Left forelimb (tissue), 1 donor: Measurements from ENCODE around the gene CLNK.

ENCODE experiments used
- DNase-seq: peaks from one replicate; pipeline ENCODE4 v3.0.0-alpha.2; 2018; ENCODE audit warnings: low spot score

The CLNK gene

DNA sequence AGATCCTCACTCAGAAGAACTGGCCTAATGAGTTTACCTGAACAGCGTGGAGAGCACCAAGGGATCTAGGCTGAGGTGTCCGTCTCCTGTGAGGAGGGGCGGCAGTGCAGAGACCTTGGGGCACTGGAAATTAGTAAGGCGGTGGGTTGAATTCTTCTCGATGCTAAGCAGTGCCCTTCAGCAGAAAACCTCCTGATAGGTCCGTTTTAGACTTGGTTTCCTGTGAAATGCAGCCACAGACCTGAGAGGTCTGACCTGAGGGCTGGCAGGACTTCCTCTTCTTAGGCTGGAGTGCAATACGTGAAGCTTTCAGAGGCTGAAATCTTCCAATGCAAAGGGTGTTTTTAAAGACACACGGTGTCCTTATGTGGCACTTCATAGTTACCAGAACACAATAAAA, at the start of gene CLNK:
Gene CLNK (minus strand): TSS at position 138 of the 400 bp plus-strand sequence. CDS start 16,899 bp downstream, outside the sequence.
- DNase-seq = no peak

DNA sequence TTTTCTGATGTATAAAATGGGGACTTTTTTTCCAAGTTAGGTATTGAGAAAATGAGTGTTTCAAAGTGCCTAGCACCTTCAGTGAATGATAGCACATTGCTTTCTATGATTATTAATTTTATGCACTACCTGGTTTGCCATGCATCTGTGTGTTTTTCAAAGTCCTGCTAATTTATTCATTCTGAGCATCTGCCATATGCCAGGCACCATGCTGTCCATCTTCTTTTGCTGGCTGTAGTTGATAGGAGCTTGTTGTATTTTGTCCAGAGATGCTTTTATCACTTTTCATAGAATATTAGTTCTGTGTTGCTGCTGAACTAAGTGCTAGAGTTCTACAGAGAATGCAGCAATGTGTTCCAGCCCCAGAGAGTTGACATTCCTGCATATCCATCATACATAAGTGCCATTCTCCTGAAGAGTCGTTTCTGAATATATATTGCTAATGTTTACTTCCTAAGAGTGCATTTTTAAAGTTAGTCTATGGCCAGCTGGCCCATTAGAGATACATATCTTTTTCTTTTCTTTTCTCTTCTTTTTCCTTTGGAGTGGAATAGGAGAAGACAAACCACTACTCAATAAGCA, 49.0 kb upstream of the CLNK start:
- no peak for DNase-seq

DNA sequence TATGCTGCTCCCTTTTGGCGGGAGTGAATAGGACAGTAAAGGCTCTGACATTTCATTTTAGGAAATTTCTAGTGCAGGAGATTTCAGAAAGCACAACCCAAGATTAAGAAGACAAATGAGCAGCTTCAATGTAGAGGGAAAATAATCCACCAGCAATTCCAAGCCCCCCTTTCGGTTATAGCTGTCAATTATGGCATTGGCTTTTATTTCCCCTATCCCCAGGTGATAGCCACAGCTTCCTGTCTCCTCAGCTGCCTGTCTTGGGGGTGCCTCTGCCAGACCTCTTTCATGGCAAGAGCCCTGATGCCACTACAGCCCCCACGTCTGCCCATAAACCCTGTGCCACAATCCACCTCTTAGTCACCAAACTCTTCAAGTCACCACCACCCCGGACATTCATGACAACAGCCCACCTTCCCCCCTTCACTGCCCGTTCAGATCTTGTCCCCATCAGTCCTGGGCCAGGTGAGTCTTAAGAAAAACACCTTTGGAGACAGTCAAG, 48.4 kb upstream of the CLNK start:
- DNase-seq = no peak

DNA sequence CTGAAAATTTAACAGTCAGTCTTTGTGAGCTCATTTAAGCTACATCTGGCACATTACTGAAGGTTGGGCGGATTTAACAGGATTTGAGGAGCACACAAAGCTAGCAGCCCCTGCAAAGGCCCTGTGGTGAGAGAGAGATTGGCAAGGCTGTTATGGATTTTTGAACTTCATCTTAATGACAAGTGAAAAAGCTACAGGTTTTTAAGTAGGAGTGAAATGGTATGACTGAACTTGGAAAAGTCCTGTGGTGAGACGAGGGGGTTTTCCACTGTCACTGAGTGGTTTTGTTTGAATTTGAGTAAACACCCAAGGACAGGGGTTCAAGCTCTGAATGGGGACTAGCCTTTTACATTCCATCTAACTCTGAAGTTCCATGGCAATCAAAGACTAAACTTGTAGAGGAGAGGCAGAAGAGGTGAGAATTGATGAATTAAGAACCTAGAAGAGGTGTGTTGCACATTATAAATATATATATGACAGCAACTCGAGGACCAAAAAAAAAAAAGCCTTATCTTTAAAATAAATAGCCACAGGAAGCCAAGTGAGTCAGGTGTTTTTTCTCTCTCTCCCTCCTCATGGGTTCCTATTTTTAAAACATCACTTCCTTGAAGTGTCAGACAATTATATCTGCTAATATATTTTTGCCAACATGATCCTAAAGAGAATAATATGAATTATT, 47.8 kb upstream of the CLNK start:
- DNase-seq = no peak

DNA sequence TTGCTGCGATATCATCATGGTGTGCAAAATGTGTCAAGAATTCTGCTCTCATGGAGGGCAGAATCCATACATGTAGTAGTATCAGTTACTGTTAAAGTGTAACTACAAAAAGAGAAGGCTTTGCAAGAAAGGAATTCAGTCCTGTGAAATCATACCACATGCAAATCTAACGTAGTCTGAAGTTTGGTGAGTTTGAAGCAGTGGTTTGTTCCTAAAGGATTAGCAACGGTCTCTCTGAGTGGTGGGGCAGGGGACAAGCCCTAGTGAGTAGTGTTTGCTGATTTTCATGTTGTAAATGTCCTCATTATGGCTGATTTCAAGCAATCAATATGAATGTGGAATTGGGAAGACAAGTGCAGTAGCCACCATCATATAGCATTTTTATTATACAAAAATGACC, 47.1 kb upstream of the CLNK start:
- DNase-seq = no peak

DNA sequence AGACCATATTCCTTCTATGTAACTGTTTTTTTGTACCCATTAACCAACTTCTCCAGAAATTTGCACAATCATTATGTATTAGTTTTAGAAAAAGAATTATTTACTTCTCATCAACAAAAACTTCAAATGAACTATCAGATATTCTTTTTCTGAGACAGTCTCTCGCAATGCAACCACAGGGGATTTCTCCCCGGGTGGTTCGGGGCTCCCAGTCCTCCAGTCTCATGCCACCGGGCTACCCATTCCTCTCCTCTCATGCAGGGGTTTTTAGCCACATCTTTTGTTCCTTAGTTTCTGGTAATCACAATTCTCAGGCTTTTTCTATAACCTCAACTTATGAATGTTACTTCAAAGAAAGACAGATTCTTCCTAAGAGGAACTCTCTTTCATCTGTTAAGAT, 46.6 kb upstream of the CLNK start:
- no peak for DNase-seq

DNA sequence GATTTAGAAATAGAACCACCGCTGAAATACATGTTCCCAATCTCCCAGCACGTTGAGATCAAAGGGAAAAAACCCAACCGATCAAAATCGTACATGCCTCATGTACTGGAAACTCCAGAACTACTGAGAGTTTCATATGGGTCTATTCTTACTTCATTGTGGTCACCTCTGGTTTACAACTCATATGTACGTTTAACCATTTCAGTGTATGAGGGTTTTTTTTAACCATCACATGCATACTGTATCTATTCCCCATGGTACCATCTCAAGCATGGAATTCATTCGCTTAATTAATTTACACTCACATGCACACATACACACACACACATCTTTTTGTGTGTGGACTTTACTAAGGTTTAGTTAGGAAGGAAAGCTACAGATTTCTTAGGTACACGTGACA, 46.0 kb upstream of the CLNK start:
- DNase-seq = no peak

GRCh38 chr4:10730019-10730418, 45.5 kb upstream of the CLNK start:
- DNase-seq = no peak

- DNase-seq = no peak
These were observed 44.8 kb upstream of the CLNK start for GRCh38 chr4:10729366-10729765.

GRCh38 chr4:10728016-10728415, 43.4 kb upstream of the CLNK start:
- no peak for DNase-seq

DNA sequence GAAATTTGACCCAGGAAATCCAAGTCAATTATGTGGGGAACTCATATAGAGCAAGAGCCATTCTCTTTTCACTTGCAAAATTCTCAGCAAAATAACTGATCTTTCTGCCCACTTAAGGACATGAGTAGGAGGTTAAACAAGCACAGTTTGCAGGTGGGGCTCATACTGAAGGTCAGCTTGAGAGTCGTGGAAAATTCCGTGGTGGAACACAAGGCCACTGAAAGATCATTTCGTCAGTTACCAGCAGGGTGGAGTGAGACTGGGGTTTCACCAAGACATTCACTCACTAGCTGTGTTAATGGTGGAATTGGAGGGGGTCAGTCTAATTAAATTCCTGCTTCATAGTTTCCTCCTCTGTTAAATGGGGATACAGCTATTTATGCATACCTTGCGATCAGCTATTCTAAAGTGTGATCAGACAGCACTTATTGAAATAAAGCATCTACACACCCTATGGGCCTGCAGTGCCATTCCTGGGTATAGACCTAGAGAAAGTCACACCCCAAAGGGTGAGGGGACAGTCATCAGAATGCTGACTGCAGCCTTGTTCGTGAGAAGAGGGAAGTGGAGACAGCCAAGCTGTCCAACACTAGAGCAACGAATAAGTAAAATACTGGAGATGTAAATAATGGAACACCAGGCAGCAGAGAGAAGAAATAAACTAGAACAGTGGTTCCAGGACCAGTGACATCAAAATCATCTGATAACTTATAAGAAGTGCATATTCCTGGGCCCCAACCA, 42.7 kb upstream of the CLNK start:
- DNase-seq = no peak

- no peak for DNase-seq
These were observed 38.4 kb upstream of the CLNK start for GRCh38 chr4:10722957-10723356.

DNA sequence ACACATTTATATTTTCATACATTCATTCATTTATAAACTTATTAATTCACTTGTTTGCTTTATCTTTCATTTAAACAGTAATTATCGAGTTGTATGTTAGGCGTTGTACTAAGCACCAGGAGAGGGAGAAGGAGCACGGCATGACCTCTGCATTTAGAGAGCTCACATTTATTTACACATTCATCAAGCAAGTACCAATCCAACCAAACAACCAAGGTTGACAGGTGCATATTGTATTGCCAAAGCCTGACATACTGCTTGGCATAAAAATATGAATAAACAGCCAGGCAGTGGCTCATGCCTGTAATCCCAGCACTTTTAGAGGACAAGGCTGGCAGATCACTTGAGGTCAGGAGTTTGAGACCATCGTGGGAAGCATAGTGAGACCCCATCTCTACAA, 37.0 kb upstream of the CLNK start:
- no peak for DNase-seq

GRCh38 chr4:10716163-10716562, 31.6 kb upstream of the CLNK start:
- no peak for DNase-seq

DNA sequence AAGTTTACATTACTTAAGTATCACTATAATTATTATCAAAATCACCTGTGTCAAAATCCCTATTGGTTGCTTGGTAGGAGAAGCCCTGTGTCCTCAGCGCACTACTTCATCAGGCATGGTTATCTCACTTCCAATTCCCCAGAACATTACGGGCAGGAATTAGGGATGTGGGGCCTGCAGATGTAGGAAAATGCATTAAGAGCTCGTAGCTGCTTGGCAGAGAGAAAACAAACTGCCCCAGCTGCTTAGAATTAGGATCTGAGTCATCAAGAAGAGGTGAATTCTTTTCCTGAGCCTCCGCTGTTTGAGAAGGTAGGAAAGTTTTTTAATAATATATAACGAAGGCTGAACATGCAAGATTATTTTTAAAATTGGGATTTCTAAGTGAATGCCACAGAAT, 31.1 kb upstream of the CLNK start:
- DNase-seq = no peak

DNA sequence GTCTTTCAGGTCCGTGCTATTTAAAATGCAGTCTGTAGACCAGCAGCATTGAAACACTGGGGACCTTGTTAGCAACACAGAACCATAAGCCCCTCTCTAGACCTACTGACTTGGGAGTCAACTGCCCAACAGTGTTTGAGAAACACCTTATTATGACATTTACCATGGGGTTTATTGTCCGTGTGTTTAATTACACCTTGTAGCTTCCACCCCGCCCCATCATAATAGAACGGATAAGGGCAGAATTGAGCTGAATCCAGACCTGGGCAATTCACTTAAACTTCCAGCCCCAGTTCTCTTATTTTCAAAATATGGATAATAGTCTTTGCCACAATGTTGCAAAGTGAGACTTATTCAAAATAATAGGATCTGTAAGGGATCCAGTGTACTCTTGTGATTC, 30.6 kb upstream of the CLNK start:
- DNase-seq = no peak

- DNase-seq = no peak
These were observed 29.0 kb upstream of the CLNK start for GRCh38 chr4:10713591-10713990.

DNA sequence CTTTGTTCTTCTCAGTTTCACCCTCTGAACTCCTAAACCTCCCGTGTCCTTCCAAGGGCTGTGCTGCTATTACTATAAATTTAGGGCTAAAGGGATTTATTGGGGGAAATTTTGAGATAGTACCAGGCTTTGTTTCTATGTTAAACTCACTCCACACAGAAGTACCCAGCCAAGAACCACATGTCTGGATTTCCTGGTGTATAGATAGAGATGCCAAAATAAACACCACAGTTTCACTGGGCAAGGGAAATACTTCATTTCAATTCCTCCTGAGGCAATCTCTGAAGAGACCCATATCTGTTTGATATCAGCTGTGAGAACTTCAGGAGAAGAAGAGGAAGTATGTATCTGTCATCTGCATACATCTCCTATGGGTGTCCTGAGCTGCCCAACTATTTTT, 21.7 kb upstream of the CLNK start:
- no peak for DNase-seq

DNA sequence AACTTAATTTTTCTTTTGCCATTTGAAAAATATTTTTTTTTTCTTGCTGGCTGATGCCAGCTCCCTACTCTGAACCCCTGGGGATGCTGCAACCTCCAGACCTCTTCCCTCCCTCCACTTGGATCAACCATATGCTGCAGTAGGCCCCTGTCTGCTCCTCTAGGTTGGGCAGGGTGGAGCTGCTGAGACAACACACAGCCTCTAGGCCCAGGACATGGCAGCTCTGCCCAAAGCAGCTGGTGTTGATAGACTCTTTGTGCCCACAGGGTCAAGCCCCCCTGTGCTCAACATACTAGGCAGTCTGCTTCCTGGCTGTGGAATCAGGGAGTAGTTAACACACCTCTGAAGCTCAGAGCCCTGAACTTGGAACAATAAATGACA, 19.9 kb upstream of the CLNK start:
- DNase-seq = no peak

DNA sequence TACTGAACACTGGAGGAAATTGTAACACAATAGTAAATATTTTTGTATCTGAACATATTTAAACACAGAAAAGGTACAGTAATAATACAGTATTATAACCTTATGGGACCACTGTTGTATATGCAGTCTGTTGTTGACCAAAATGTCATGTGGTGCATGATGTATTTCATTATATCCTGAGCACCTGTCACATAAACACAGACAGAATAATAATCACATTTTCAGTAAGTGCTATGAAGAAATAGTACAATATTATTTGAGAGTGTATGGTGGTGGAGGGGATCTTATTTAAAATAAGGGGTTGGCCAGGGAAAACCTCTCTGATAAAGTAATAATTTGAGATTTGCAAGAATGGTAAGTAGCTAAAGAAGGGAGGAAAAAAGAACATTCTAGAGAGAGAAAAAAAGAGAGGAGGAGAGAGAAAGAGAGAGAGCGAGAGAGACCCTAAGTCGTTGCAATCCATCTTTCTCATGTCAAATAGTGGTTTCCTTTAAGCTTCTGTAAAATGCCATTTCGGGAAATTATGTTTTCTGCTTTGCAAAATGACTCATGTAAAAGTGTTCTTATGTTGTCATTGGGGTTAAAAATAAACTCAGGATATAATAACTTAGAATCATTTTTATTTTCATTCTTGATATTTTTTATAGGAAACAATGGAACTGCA, 19.3 kb upstream of the CLNK start:
- no peak for DNase-seq

GRCh38 chr4:10703156-10703555, 18.6 kb upstream of the CLNK start:
- no peak for DNase-seq

DNA sequence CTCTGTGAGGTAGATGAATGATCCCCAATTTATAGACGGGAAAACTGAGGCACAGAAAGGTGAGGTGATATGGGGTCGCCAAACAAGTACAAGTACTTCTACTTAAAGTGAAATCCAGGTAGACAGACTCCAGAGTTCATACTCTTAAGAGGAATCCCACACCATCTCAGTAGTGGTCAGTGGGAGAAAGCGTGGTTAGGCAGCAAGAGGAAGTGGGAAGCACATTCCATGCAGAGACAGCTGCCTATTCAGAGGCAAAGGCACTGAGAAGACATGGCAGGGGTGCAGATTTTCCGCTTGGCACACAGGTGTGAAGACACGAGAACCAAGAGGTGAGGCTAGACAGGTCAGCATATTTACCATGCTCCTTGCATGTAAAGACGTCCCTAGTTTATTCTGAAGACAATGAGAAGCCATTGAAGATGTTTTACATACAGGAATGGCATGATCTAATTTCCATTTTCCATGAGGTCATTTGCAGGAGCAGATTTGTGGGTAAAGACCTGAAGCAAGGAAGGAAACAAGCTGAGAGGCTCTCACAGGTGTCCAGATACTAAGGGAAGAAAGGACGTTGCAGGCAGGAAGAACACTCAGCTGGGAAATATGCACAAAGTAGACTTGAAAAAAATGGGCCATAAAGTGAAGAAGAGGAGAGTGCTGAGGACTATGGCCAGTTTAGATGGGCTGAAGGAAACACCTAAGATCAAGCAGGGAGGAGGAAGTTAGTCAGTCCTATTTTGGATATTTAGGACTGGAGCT, 17.3 kb upstream of the CLNK start:
- no peak for DNase-seq
